SK-N-SH treated with all-trans-retinoic acid at 6 μM for 48 hours (cell line): ENCODE data around the gene C16orf54.
"Not testable (repeated sequence)": the region's sequence is repeated elsewhere in the genome, so short reads cannot be mapped to it uniquely, and the experiment has no call there.

Source experiments
- CREB5 ChIP-seq: fragments of 250-450 bp; sonication (Bioruptor Pico); IDR thresholded peaks from 2 replicates; pipeline ENCODE4 v1.5.1; 2020; ENCODE audit warnings: low read depth, mild to moderate bottlenecking, moderate library complexity
- CSDC2 ChIP-seq: fragments of 250-450 bp; sonication (Bioruptor Pico); IDR thresholded peaks from 2 replicates; pipeline ENCODE4 v1.5.0; 2020; ENCODE audit warnings: mild to moderate bottlenecking, moderate library complexity
- ISL1 ChIP-seq: fragments of 250-450 bp; sonication (Bioruptor Pico); IDR thresholded peaks from 2 replicates; pipeline ENCODE4 v2.1.2; 2022; ENCODE audit warnings: mild to moderate bottlenecking, moderate library complexity
- PATZ1 ChIP-seq: fragments of 250-450 bp; sonication (Bioruptor Pico); IDR thresholded peaks from 2 replicates; pipeline ENCODE4 v1.8.0; 2020; ENCODE audit warnings: mild to moderate bottlenecking, moderate library complexity, borderline replicate concordance
- RARB ChIP-seq: fragments of 250-450 bp; sonication (Bioruptor Pico); IDR thresholded peaks from 2 replicates; pipeline ENCODE4 v1.8.0; 2021; ENCODE audit warnings: mild to moderate bottlenecking, moderate library complexity
- SNAI2 ChIP-seq: fragments of 250-450 bp; sonication (Bioruptor Pico); IDR thresholded peaks from 2 replicates; pipeline ENCODE4 v1.5.0; 2020; ENCODE audit warnings: mild to moderate bottlenecking, moderate library complexity
- ZFP3 ChIP-seq: fragments of 250-450 bp; sonication (Bioruptor Pico); IDR thresholded peaks from 2 replicates; pipeline ENCODE4 v1.5.0; 2020; ENCODE audit warnings: mild to moderate bottlenecking, moderate library complexity
- ZFP30 ChIP-seq: fragments of 450-650 bp; formaldehyde crosslinking; IDR thresholded peaks from 2 replicates; pipeline ENCODE4 v1.5.0; 2022; ENCODE audit warnings: mild to moderate bottlenecking, moderate library complexity
- ZNF70 ChIP-seq: fragments of 450-650 bp; formaldehyde crosslinking; IDR thresholded peaks from 2 replicates; pipeline ENCODE4 v1.5.0; 2020; ENCODE audit warnings: mild to moderate bottlenecking, moderate library complexity

GRCh38 chr16:29739927-29740629 is 5.7 kb downstream of the C16orf54 start:
- not testable (repeated sequence) for TF ChIP-seq ZFP30 (CRISPR knock-in tag); SNAI2; PATZ1 (CRISPR knock-in tag); ZNF70 (CRISPR knock-in tag); CSDC2 (CRISPR knock-in tag); RARB (CRISPR knock-in tag); ZFP3 (CRISPR knock-in tag); ISL1 (CRISPR knock-in tag); CREB5
